ENCODE results near the gene CRY2.
A peak's percentile ranks its signal among the peaks of the same experiment; 100 is the strongest.
"Not testable (repeated sequence)": the region's sequence is repeated elsewhere in the genome, so short reads cannot be mapped to it uniquely, and the experiment has no call there.

CRY2 gene

GRCh38 chr11:45887587-45887986 lies 40.3 kb downstream of the CRY2 start:
- Mint-ChIP-seq H3K4me1 (ENCODE audit: low read depth) (peaks cover 2% of the 10 kb centered on the region), H3K4me3 (no peak overlapping the region), H3K27me3 (ENCODE audit: low read depth) (peaks cover 14% of the 10 kb centered on the region), H3K9me3 (no peaks in the 10 kb centered on the region), H3K27ac (no peak overlapping the region), H3K36me3 (ENCODE audit: low read depth) (peaks cover 2% of the 10 kb centered on the region)

- Mint-ChIP-seq H3K4me3 (no peak overlapping the region), H3K9me3 (no peaks in the 10 kb centered on the region), H3K36me3 (ENCODE audit: low read depth) (no peaks in the 10 kb centered on the region), H3K27me3 (ENCODE audit: low read depth) (peaks cover 12% of the 10 kb centered on the region), H3K4me1 (ENCODE audit: low read depth) (peaks cover under 1% of the 10 kb centered on the region), H3K27ac (no peak overlapping the region)
These were observed 42.3 kb downstream of the CRY2 start for GRCh38 chr11:45889555-45889954.

- H3K9me3 Mint-ChIP-seq, result no peaks in the 10 kb centered on the region
- peaks cover 10% of the 10 kb centered on the region for H3K27me3 Mint-ChIP-seq (ENCODE audit: low read depth)
- no peak overlapping the region for H3K27ac Mint-ChIP-seq
- no peaks in the 10 kb centered on the region for H3K4me1 Mint-ChIP-seq (ENCODE audit: low read depth)
- no peak overlapping the region for H3K4me3 Mint-ChIP-seq
- H3K36me3 Mint-ChIP-seq (ENCODE audit: low read depth), result no peaks in the 10 kb centered on the region
These were observed 42.7 kb downstream of the CRY2 start for GRCh38 chr11:45889966-45890365.

GRCh38 chr11:45890886-45891550 lies 43.7 kb downstream of the CRY2 start:
- Mint-ChIP-seq H3K4me3 (no peak overlapping the region), H3K9me3 (no peaks in the 10 kb centered on the region), H3K36me3 (ENCODE audit: low read depth) (no peaks in the 10 kb centered on the region), H3K27me3 (ENCODE audit: low read depth) (peaks cover 11% of the 10 kb centered on the region), H3K27ac (no peak overlapping the region), H3K4me1 (ENCODE audit: low read depth) (no peaks in the 10 kb centered on the region)

GRCh38 chr11:45892856-45893255 lies 45.6 kb downstream of the CRY2 start:
- H3K4me1 Mint-ChIP-seq (ENCODE audit: low read depth), result no peaks in the 10 kb centered on the region
- no peak overlapping the region for H3K4me3 Mint-ChIP-seq
- H3K36me3 Mint-ChIP-seq (ENCODE audit: low read depth), result no peaks in the 10 kb centered on the region
- no peaks in the 10 kb centered on the region for H3K9me3 Mint-ChIP-seq
- H3K27me3 Mint-ChIP-seq (ENCODE audit: low read depth), result peaks cover 13% of the 10 kb centered on the region
- H3K27ac Mint-ChIP-seq, result no peak overlapping the region

GRCh38 chr11:45894555-45895247 lies 47.4 kb downstream of the CRY2 start:
- Mint-ChIP-seq H3K4me1 (ENCODE audit: low read depth) (no peaks in the 10 kb centered on the region), H3K27me3 (ENCODE audit: low read depth) (peaks cover 25% of the 10 kb centered on the region), H3K36me3 (ENCODE audit: low read depth) (no peaks in the 10 kb centered on the region), H3K4me3 (no peak overlapping the region), H3K9me3 (no peaks in the 10 kb centered on the region), H3K27ac (no peak overlapping the region)

GRCh38 chr11:45895553-45896259 lies 48.4 kb downstream of the CRY2 start:
- peaks cover 29% of the 10 kb centered on the region for H3K27me3 Mint-ChIP-seq (ENCODE audit: low read depth)

GRCh38 chr11:45896422-45896984 lies 49.2 kb downstream of the CRY2 start:
- Mint-ChIP-seq H3K9me3 (no peaks in the 10 kb centered on the region), H3K36me3 (ENCODE audit: low read depth) (no peaks in the 10 kb centered on the region), H3K27ac (no peak overlapping the region), H3K4me1 (ENCODE audit: low read depth) (peaks cover 2% of the 10 kb centered on the region), H3K27me3 (ENCODE audit: low read depth) (peaks cover 37% of the 10 kb centered on the region), H3K4me3 (no peak overlapping the region)

More at GRCh38 chr11:45895553-45896259, 48.4 kb downstream of the CRY2 start:
- no peaks in the 10 kb centered on the region for H3K9me3 Mint-ChIP-seq
- H3K4me1 Mint-ChIP-seq (ENCODE audit: low read depth), result peaks cover 2% of the 10 kb centered on the region
- H3K4me3 Mint-ChIP-seq, result no peak overlapping the region
- no peaks in the 10 kb centered on the region for H3K36me3 Mint-ChIP-seq (ENCODE audit: low read depth)
- no peak overlapping the region for H3K27ac Mint-ChIP-seq

GRCh38 chr11:45897556-45897955 lies 50.3 kb downstream of the CRY2 start:
- Mint-ChIP-seq H3K27ac (no peak overlapping the region), H3K4me1 (ENCODE audit: low read depth) (peaks cover 2% of the 10 kb centered on the region), H3K27me3 (ENCODE audit: low read depth) (peaks cover 43% of the 10 kb centered on the region), H3K4me3 (no peak overlapping the region), H3K36me3 (ENCODE audit: low read depth) (no peaks in the 10 kb centered on the region), H3K9me3 (no peaks in the 10 kb centered on the region)

- Mint-ChIP-seq H3K36me3 (ENCODE audit: low read depth) (no peaks in the 10 kb centered on the region), H3K4me3 (peak overlapping the region; percentile 54), H3K9me3 (no peaks in the 10 kb centered on the region), H3K27me3 (ENCODE audit: low read depth) (peaks cover 43% of the 10 kb centered on the region), H3K4me1 (ENCODE audit: low read depth) (peaks cover 2% of the 10 kb centered on the region), H3K27ac (no peak overlapping the region)
These were observed 51.8 kb downstream of the CRY2 start for GRCh38 chr11:45899086-45899447.

GRCh38 chr11:45899448-45900174 lies 52.3 kb downstream of the CRY2 start:
- Mint-ChIP-seq H3K4me1 (ENCODE audit: low read depth) (peaks cover 2% of the 10 kb centered on the region), H3K4me3 (peak overlapping the region; percentile 54), H3K27ac (no peak overlapping the region), H3K27me3 (ENCODE audit: low read depth) (peaks cover 43% of the 10 kb centered on the region), H3K36me3 (ENCODE audit: low read depth) (no peaks in the 10 kb centered on the region), H3K9me3 (no peaks in the 10 kb centered on the region)

- peaks cover 39% of the 10 kb centered on the region for H3K27me3 Mint-ChIP-seq (ENCODE audit: low read depth)
- not testable (repeated sequence) for H3K4me1 Mint-ChIP-seq (ENCODE audit: low read depth); H3K36me3 Mint-ChIP-seq (ENCODE audit: low read depth); H3K27ac Mint-ChIP-seq; H3K9me3 Mint-ChIP-seq
- H3K4me3 Mint-ChIP-seq, result peak overlapping the region; percentile 39
These were observed 53.0 kb downstream of the CRY2 start for GRCh38 chr11:45900175-45900800.

GRCh38 chr11:45900916-45901617 lies 53.8 kb downstream of the CRY2 start:
- H3K36me3 Mint-ChIP-seq (ENCODE audit: low read depth), result no peaks in the 10 kb centered on the region
- no peaks in the 10 kb centered on the region for H3K9me3 Mint-ChIP-seq
- H3K4me1 Mint-ChIP-seq (ENCODE audit: low read depth), result peaks cover 2% of the 10 kb centered on the region
- H3K4me3 Mint-ChIP-seq, result peak overlapping the region; percentile 39
- no peak overlapping the region for H3K27ac Mint-ChIP-seq
- peaks cover 39% of the 10 kb centered on the region for H3K27me3 Mint-ChIP-seq (ENCODE audit: low read depth)

All from T-helper 1 cell treated with Interleukin-12 subunit alpha and Interleukin-12 subunit beta and Interleukin-4 antibody, amounts not matched to agents 30 μg/mL and 1 μg/mL, for 36 hours (primary cell).